ENCODE data around the gene FBXL17.

Gene FBXL17

DNA sequence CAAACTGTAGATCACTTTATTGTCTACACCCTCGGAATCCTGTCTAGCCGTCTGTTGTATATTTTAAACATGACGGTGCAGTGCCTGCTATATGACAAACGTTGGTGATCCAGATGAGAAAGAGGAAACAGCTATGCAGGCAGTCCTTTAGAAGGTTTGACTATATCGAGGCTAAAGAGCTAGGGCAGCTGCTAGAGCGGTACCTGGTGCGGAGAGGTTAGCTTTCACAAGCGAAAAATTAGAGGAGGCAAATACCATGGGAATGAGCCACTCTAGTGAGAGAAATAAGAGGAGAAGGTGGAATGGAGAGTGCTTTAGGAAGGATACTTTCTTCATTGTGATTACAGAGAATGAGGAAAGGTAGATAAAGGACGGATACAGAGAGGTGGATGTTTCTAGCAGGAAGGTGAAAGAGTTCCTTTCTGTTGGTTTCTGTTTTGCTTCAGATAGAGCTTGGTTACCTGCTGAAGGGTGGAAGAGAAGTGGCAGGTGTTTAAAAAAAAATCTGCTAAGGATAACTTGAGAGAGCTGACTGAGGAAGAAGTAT, 959 bp upstream of the FBXL17 start:
- H3K27ac ChIP-seq: peak overlapping the region; percentile 98
- TF ChIP-seq, protein P1, sequence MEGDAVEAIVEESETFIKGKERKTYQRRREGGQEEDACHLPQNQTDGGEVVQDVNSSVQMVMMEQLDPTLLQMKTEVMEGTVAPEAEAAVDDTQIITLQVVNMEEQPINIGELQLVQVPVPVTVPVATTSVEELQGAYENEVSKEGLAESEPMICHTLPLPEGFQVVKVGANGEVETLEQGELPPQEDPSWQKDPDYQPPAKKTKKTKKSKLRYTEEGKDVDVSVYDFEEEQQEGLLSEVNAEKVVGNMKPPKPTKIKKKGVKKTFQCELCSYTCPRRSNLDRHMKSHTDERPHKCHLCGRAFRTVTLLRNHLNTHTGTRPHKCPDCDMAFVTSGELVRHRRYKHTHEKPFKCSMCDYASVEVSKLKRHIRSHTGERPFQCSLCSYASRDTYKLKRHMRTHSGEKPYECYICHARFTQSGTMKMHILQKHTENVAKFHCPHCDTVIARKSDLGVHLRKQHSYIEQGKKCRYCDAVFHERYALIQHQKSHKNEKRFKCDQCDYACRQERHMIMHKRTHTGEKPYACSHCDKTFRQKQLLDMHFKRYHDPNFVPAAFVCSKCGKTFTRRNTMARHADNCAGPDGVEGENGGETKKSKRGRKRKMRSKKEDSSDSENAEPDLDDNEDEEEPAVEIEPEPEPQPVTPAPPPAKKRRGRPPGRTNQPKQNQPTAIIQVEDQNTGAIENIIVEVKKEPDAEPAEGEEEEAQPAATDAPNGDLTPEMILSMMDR (conservative IDR thresholded peaks at IDR 0.05): no peak

GRCh38 chr5:108381350-108381953, 446 bp downstream of the FBXL17 start:
- peak overlapping the region; percentile 98 for H3K27ac ChIP-seq
- TF ChIP-seq, protein P1 (conservative IDR thresholded peaks at IDR 0.05): no peak

DNA sequence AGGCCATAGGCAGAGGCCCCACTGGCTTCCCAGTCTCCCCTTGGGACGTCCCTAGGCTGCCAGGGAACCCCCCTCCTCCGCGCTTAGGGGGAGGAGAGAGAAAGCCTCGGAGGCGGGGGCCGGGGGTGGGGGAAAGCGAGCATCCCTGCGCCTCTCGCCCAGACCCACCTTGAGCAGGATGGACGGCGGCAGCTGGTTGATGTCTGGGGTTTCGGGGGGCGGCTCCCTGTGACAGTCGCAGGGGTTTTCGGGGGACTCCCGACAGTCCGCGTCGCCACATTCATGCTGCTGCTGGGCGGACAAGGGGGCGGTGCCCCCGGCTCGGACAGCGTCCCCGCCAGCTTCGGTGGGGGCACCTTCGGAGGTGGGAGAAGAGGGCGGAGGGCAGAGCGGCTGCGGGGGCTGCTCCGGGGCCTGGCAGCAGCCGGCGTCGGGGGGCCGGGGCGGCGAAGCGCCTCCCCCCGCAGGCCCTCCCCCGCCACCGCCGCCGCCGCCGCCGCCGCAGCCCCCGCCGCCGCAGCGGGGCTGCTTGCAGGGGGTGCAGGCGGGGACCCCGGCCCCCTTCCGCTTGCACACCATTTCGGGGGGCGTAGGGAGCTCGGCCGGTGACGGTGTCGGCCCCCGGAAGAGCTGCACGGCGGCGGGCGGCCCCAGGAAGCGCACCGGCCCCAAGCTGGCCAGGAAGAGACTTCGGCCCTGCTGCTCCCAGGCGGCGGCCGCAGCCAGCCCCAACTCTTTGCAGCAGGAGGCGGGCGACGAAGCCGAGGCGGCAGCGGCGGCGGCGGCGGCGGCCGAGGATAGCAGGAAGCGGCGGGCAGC, 1.2 kb downstream of the FBXL17 start:
- TF ChIP-seq, protein P1 (conservative IDR thresholded peaks at IDR 0.05): no peak
- H3K27ac ChIP-seq: peak overlapping the region; percentile 98

GRCh38 chr5:108379722-108380530, 2.0 kb downstream of the FBXL17 start:
- TF ChIP-seq, protein P1 (conservative IDR thresholded peaks at IDR 0.05): no peak
- peak overlapping the region; percentile 98 for H3K27ac ChIP-seq

- TF ChIP-seq, protein P1 (conservative IDR thresholded peaks at IDR 0.05): no peak
- H3K27ac ChIP-seq: no peak overlapping the region
Measured at GRCh38 chr5:108375768-108376167, 6.1 kb downstream of the FBXL17 start.

- no peak overlapping the region for H3K27ac ChIP-seq
- TF ChIP-seq, protein P1 (conservative IDR thresholded peaks at IDR 0.05): no peak
Measured at GRCh38 chr5:108373426-108373825, 8.5 kb downstream of the FBXL17 start.

DNA sequence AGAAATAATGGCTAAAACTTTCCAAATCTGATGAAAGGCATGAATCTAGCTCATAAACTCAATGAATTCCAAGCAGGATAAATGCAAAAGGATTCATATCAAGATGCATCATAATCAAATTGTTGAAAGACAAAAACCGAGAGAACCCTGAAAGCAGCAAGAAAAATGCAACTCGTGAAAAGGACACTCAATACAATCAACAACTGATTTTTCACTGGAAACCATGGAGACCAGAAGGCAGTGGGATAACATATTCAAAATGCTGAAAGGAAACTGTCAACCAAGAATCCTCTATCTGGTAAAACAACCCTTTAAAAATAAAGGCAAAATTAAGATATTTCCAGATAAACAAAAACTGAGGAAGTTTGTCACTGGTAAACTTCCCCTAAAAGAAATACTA, 9.5 kb downstream of the FBXL17 start:
- TF ChIP-seq, protein P1 (conservative IDR thresholded peaks at IDR 0.05): no peak
- H3K27ac ChIP-seq: no peak overlapping the region

Measured in VCaP (cell line).